Measurements from ENCODE around the gene RASD2.

RASD2 gene

DNA sequence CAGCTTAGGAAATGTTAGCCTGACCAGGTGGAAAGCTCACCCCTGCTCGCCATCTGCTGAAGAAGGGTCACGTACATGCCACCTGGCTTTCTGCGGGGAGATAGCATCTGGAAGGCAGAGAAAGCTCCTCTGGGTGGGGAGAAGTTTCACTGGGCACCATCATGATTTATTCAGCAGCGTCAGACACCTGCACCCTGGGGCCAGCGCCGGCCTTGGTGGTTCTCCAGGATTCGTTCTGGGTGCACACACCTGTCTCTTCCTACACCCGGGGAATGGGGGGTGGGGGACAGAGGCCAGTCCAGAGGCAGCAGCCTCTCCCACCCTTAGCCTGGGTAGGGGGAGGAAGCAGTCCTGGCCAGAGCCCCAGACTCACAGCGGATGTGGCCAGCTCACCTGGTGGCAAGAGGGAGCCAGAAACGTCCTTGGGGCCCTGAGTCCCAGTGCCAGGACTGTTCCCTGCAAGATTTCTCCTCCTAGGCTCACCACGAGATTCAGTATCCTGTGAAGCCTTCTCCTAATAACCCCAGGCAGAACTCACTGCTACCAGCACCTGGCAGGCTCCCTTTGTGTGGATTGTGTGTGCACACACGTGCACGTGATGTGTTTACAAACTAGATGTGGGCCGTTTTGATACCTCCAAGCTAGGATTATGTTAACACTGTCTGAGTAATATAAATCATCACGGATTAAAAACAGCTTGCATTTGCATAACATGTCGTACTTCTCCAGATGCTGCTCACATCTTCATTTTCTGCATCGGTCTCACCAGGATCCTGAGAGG, 17.3 kb upstream of the RASD2 start:
- Histone ChIP-seq H3K27ac (no peak overlapping the region), H3K9me3 (ENCODE audit: low read depth, low read length) (no peaks in the 10 kb centered on the region), H3K4me3 (no peak overlapping the region), H3K36me3 (ENCODE audit: insufficient read depth, low read length) (no peaks in the 10 kb centered on the region), H3K9ac (ENCODE audit: insufficient read length) (no peak overlapping the region)
- no peak for DNase-seq (ENCODE audit: low read depth, low spot score)
- no peak for TF ChIP-seq POLR2AphosphoS5 (IDR thresholded peaks at IDR 0.05; ENCODE audit: borderline replicate concordance, low read depth, low read length)
- no peak for TF ChIP-seq FOXP2 (optimal IDR thresholded peaks at IDR 0.05; ENCODE audit: control extremely low read depth, extremely low read length, insufficient read depth)
- no peak for TF ChIP-seq EZH2 (IDR thresholded peaks at IDR 0.05)

DNA sequence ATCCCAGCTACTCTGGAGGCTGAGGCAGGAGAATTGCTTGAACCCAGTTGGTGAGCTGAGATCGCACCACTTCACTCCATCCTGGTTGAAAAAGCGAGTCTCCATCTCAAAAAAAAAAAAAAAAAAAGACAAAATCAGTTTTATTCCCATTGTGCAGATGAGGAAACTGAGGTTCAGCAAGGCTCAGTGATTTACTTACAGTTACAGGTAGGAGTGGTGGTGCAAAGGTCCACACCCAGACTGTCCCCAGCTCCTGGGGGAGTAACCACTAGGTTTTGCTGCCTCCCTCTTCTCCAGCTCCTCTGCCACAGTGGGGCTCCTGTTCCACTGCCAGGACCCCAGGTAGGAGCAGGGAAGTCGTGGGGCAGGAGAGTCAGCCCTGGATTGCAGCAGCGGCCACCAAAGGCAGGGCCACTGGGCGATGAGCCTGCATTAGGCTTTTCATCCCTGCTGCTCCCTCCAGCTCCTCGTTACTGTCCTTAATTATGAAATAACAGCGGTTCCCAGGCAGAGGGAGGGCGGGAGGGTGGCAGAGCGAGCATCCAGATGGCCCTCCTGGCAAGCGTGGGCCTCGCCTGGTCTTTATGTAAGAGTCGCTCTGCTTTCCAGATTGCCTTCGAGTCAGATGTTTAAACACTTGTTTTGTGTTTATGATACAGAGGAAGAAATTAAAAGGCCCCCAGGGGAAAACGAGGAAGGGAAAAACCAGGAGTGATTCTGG, 15.5 kb upstream of the RASD2 start:
- no peaks in the 10 kb centered on the region for H3K9me3 ChIP-seq (ENCODE audit: low read depth, low read length)
- no peak overlapping the region for H3K9ac ChIP-seq (ENCODE audit: insufficient read length)
- DNase-seq (ENCODE audit: low read depth, low spot score) = no peak
- no peak overlapping the region for H3K4me3 ChIP-seq
- TF ChIP-seq EZH2 (IDR thresholded peaks at IDR 0.05) (no peak), POLR2AphosphoS5 (IDR thresholded peaks at IDR 0.05; ENCODE audit: borderline replicate concordance, low read depth, low read length) (no peak), FOXP2 (optimal IDR thresholded peaks at IDR 0.05; ENCODE audit: control extremely low read depth, extremely low read length, insufficient read depth) (no peak)
- no peak overlapping the region for H3K27ac ChIP-seq
- no peaks in the 10 kb centered on the region for H3K36me3 ChIP-seq (ENCODE audit: insufficient read depth, low read length)

GRCh38 chr22:35525687-35526332, 14.8 kb upstream of the RASD2 start:
- Histone ChIP-seq H3K27ac (no peak overlapping the region), H3K9me3 (ENCODE audit: low read depth, low read length) (no peaks in the 10 kb centered on the region), H3K36me3 (ENCODE audit: insufficient read depth, low read length) (no peaks in the 10 kb centered on the region), H3K4me3 (no peak overlapping the region), H3K9ac (ENCODE audit: insufficient read length) (no peak overlapping the region)
- TF ChIP-seq POLR2AphosphoS5 (IDR thresholded peaks at IDR 0.05; ENCODE audit: borderline replicate concordance, low read depth, low read length) = no peak
- DNase-seq (ENCODE audit: low read depth, low spot score) = no peak

GRCh38 chr22:35526333-35526979, 14.2 kb upstream of the RASD2 start:
- Histone ChIP-seq H3K9me3 (ENCODE audit: low read depth, low read length) (no peaks in the 10 kb centered on the region), H3K27ac (no peak overlapping the region), H3K9ac (ENCODE audit: insufficient read length) (no peak overlapping the region), H3K36me3 (ENCODE audit: insufficient read depth, low read length) (no peaks in the 10 kb centered on the region), H3K4me3 (no peak overlapping the region)
- no peak for DNase-seq (ENCODE audit: low read depth, low spot score)
- TF ChIP-seq EZH2 (IDR thresholded peaks at IDR 0.05) = no peak

- TF ChIP-seq POLR2AphosphoS5 (IDR thresholded peaks at IDR 0.05; ENCODE audit: borderline replicate concordance, low read depth, low read length) (no peak), EZH2 (IDR thresholded peaks at IDR 0.05) (no peak), FOXP2 (optimal IDR thresholded peaks at IDR 0.05; ENCODE audit: control extremely low read depth, extremely low read length, insufficient read depth) (no peak)
- Histone ChIP-seq H3K27ac (no peak overlapping the region), H3K9ac (ENCODE audit: insufficient read length) (no peak overlapping the region), H3K36me3 (ENCODE audit: insufficient read depth, low read length) (no peaks in the 10 kb centered on the region), H3K9me3 (ENCODE audit: low read depth, low read length) (no peaks in the 10 kb centered on the region), H3K4me3 (no peak overlapping the region)
- DNase-seq (ENCODE audit: low read depth, low spot score) = no peak
Observed at GRCh38 chr22:35528927-35529326, 11.7 kb upstream of the RASD2 start.

DNA sequence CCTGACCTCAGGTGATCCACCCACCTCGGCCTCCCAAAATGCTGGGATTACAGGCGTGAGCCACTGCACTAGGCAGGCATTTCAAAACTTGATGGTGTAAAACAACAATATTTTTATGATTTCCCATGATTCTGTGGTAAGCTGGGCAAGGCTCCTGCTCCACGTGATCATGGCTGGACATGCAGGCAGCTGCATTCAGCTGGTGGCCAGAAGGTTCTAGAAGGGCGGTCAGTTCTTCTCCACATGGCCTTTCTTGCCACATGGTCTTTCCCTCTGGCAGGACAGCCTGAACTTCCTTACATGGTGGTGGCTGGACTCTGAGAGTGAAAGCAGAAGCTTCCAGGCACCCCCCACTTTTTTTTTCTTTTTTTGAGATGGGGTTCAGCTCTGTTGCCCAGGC, 9.9 kb upstream of the RASD2 start:
- no peak overlapping the region for H3K27ac ChIP-seq
- no peaks in the 10 kb centered on the region for H3K9me3 ChIP-seq (ENCODE audit: low read depth, low read length)
- DNase-seq (ENCODE audit: low read depth, low spot score) = no peak
- no peak overlapping the region for H3K4me3 ChIP-seq
- TF ChIP-seq POLR2AphosphoS5 (IDR thresholded peaks at IDR 0.05; ENCODE audit: borderline replicate concordance, low read depth, low read length) (no peak), FOXP2 (optimal IDR thresholded peaks at IDR 0.05; ENCODE audit: control extremely low read depth, extremely low read length, insufficient read depth) (no peak), EZH2 (IDR thresholded peaks at IDR 0.05) (no peak)
- no peak overlapping the region for H3K9ac ChIP-seq (ENCODE audit: insufficient read length)
- H3K36me3 ChIP-seq (ENCODE audit: insufficient read depth, low read length) = no peaks in the 10 kb centered on the region

GRCh38 chr22:35531202-35531601, 9.4 kb upstream of the RASD2 start:
- Histone ChIP-seq H3K4me3 (no peak overlapping the region), H3K9me3 (ENCODE audit: low read depth, low read length) (no peaks in the 10 kb centered on the region), H3K36me3 (ENCODE audit: insufficient read depth, low read length) (no peaks in the 10 kb centered on the region), H3K27ac (no peak overlapping the region), H3K9ac (ENCODE audit: insufficient read length) (no peak overlapping the region)
- TF ChIP-seq EZH2 (IDR thresholded peaks at IDR 0.05) (no peak), FOXP2 (optimal IDR thresholded peaks at IDR 0.05; ENCODE audit: control extremely low read depth, extremely low read length, insufficient read depth) (no peak), POLR2AphosphoS5 (IDR thresholded peaks at IDR 0.05; ENCODE audit: borderline replicate concordance, low read depth, low read length) (no peak)
- DNase-seq (ENCODE audit: low read depth, low spot score) = no peak

- H3K36me3 ChIP-seq (ENCODE audit: insufficient read depth, low read length) = no peaks in the 10 kb centered on the region
- H3K9ac ChIP-seq (ENCODE audit: insufficient read length) = no peak overlapping the region
- no peak for TF ChIP-seq EZH2 (IDR thresholded peaks at IDR 0.05)
- TF ChIP-seq POLR2AphosphoS5 (IDR thresholded peaks at IDR 0.05; ENCODE audit: borderline replicate concordance, low read depth, low read length) = no peak
- TF ChIP-seq FOXP2 (optimal IDR thresholded peaks at IDR 0.05; ENCODE audit: control extremely low read depth, extremely low read length, insufficient read depth) = no peak
- H3K4me3 ChIP-seq = no peak overlapping the region
- H3K9me3 ChIP-seq (ENCODE audit: low read depth, low read length) = no peaks in the 10 kb centered on the region
- no peak for DNase-seq (ENCODE audit: low read depth, low spot score)
- no peak overlapping the region for H3K27ac ChIP-seq
Observed at GRCh38 chr22:35531676-35532075, 9.0 kb upstream of the RASD2 start.

Measured in SK-N-MC (cell line).